GM21717 (cell line): Measurements from ENCODE around the gene PTPRT.

Experiments used
- ATAC-seq: cut with Tn5 transposase; IDR thresholded peaks from one replicate; pipeline ENCODE4 v1.9.1; 2021; ENCODE audit warnings: mild to moderate bottlenecking, moderate library complexity; ENCODE audit not compliant: unreplicated experiment

PTPRT gene

GRCh38 chr20:42740226-42740870, 449.4 kb downstream of the PTPRT start:
- ATAC-seq = no peak

- no peak for ATAC-seq
Measured at GRCh38 chr20:42739683-42740082, 450.0 kb downstream of the PTPRT start.

GRCh38 chr20:42735539-42735938, 454.2 kb downstream of the PTPRT start:
- no peak for ATAC-seq

- ATAC-seq = no peak
Measured at GRCh38 chr20:42734660-42735368, 454.9 kb downstream of the PTPRT start.

GRCh38 chr20:42721923-42722322, 467.8 kb downstream of the PTPRT start:
- no peak for ATAC-seq

GRCh38 chr20:42714298-42715141, 475.2 kb downstream of the PTPRT start:
- ATAC-seq = no peak

GRCh38 chr20:42708266-42708665, 481.4 kb downstream of the PTPRT start:
- no peak for ATAC-seq

- ATAC-seq = no peak
Measured at GRCh38 chr20:42706759-42707158, 482.9 kb downstream of the PTPRT start.

- no peak for ATAC-seq
Measured at GRCh38 chr20:42705550-42705949, 484.2 kb downstream of the PTPRT start.

- ATAC-seq = no peak
Measured at GRCh38 chr20:42703744-42704143, 486.0 kb downstream of the PTPRT start.

GRCh38 chr20:42701948-42702347, 487.8 kb downstream of the PTPRT start:
- no peak for ATAC-seq

- no peak for ATAC-seq
Measured at GRCh38 chr20:42700372-42700771, 489.3 kb downstream of the PTPRT start.

- ATAC-seq = no peak
Measured at GRCh38 chr20:42697962-42698361, 491.7 kb downstream of the PTPRT start.

- ATAC-seq = no peak
Measured at GRCh38 chr20:42690842-42691437, 498.8 kb downstream of the PTPRT start.

- ATAC-seq = no peak
Measured at GRCh38 chr20:42688576-42688975, 501.1 kb downstream of the PTPRT start.

- ATAC-seq = no peak
Measured at GRCh38 chr20:42686057-42686456, 503.6 kb downstream of the PTPRT start.

- no peak for ATAC-seq
Measured at GRCh38 chr20:42678895-42679294, 510.8 kb downstream of the PTPRT start.

GRCh38 chr20:42656130-42656529, 533.6 kb downstream of the PTPRT start:
- no peak for ATAC-seq

- no peak for ATAC-seq
Measured at GRCh38 chr20:42652266-42652665, 537.4 kb downstream of the PTPRT start.

GRCh38 chr20:42650191-42650746, 539.4 kb downstream of the PTPRT start:
- no peak for ATAC-seq

- ATAC-seq = no peak
Measured at GRCh38 chr20:42649748-42650147, 540.0 kb downstream of the PTPRT start.
